HepG2 (cell line): ENCODE data around the gene OTUB2. TPM values are rescaled to one million over a fixed set of nuclear protein-coding genes. Genes with fewer than 3 reads are reported as not detected.

Experiments
- ATAC-seq: fragments of 200-7000 bp; cut with Tn5 transposase; 3 replicates; pipeline ENCODE4 v1.9.1; 2020; ENCODE audit warnings: mild to moderate bottlenecking, moderate library complexity
- BruUV-seq: library from RNA; stranded (reverse); fragments of 400-500 nt; replicated peaks from 2 replicates; lab custom pipeline; 2021; lab: Mats Ljungman, UMichigan
- CTCF ChIA-PET: fragments of 300-600 bp; formaldehyde crosslinking; extraction: SDS; loops from one replicate; lab custom pipeline; 2021; ENCODE audit warnings: low total read pairs, inconsistent platforms, low intra/inter-chr PET ratio; lab: Yijun Ruan, JAX
- POLR2A ChIA-PET: fragments of 350-600 bp; sonication (Branson Sonifier 250); formaldehyde crosslinking; loops from one replicate; lab custom pipeline; 2020; ENCODE audit warnings: antibody characterized with exemption, inconsistent platforms; lab: Yijun Ruan, JAX
- DNase-seq: peaks from one replicate; pipeline ENCODE4 v3.0.0-alpha.2; 2015; ENCODE audit warnings: low spot score
- FAIRE-seq: peaks from 3 replicates; lab custom pipeline; 2011; peaks lifted over from hg19 to GRCh38; lab: Jason Lieb, UNC
- H2AFZ ChIP-seq: one replicate; pipeline ENCODE4 v1.6.1; 2011; ENCODE audit warnings: low read length, inconsistent platforms
- H3K27ac ChIP-seq: fragments of 300-600 bp; 3 replicates; pipeline ENCODE4 v1.8.0; 2011; ENCODE audit warnings: mixed run types, mild to moderate bottlenecking, mixed read lengths, low read length, inconsistent platforms; ENCODE audit not compliant: insufficient read depth; ENCODE audit errors: extremely low read length
- H3K27me3 ChIP-seq, 2 experiments: fragments of 200-600 bp in 1 of 2; 2 replicates in 1 of 2; 3 replicates in 1 of 2; pipeline versions ENCODE4 v1.6.0 to v1.8.0; 2011; ENCODE audit warnings: low read length in 2 of 2, mild to moderate bottlenecking in 2 of 2, moderate library complexity in 2 of 2, inconsistent platforms in 1 of 2; ENCODE audit not compliant: insufficient read depth in 2 of 2, control insufficient read depth in 1 of 2
- H3K36me3 ChIP-seq, 2 experiments: fragments of 200-600 bp in 1 of 2; replicated peaks in 1 of 2; 2 replicates in 1 of 2; 3 replicates in 1 of 2; pipeline versions ENCODE4 v1.5.1 to v1.8.0; 2011; ENCODE audit warnings: low read length in 2 of 2, inconsistent platforms in 1 of 2; ENCODE audit not compliant: insufficient read depth in 2 of 2, control insufficient read depth in 1 of 2
- H3K4me1 ChIP-seq: 2 replicates; pipeline ENCODE4 v1.5.1; 2012; ENCODE audit warnings: low read length, inconsistent platforms; ENCODE audit not compliant: insufficient read depth
- H3K4me2 ChIP-seq: 2 replicates; pipeline ENCODE4 v1.6.0; 2011; ENCODE audit warnings: low read depth, low read length, inconsistent platforms
- H3K4me3 ChIP-seq, 3 experiments: fragments of 200-600 bp in 1 of 3; sonication (generic), shearing (Covaris generic) in 1 of 3; replicated peaks in 1 of 3; 2 replicates each; pipeline ENCODE4 v1.5.1; 2011 to 2016; ENCODE audit warnings: low read length in 3 of 3, inconsistent platforms in 2 of 3, low read depth in 2 of 3, mild to moderate bottlenecking in 2 of 3, control low read depth in 1 of 3, mixed read lengths in 1 of 3; ENCODE audit not compliant: insufficient read depth in 1 of 3
- H3K79me2 ChIP-seq: one replicate; pipeline ENCODE4 v1.6.1; 2011; ENCODE audit warnings: low read length, inconsistent platforms; ENCODE audit not compliant: insufficient read depth
- H3K9ac ChIP-seq: 2 replicates; pipeline ENCODE4 v1.6.0; 2011; ENCODE audit warnings: mild to moderate bottlenecking, low read depth, low read length, inconsistent platforms; ENCODE audit not compliant: insufficient read depth
- H3K9me3 ChIP-seq: 2 replicates; pipeline ENCODE4 v1.5.1; 2012; ENCODE audit warnings: mild to moderate bottlenecking, low read length
- H4K20me1 ChIP-seq: 2 replicates; pipeline ENCODE4 v1.6.0; 2011; ENCODE audit warnings: inconsistent platforms, mild to moderate bottlenecking, low read length, moderate library complexity; ENCODE audit not compliant: insufficient read depth
- CHCHD3 ChIP-seq: sonication (generic); formaldehyde crosslinking; IDR thresholded peaks from 2 replicates; pipeline ENCODE4 v1.8.0; 2022; ENCODE audit warnings: mild to moderate bottlenecking, missing genetic modification reagents, moderate library complexity
- ERF ChIP-seq: IDR thresholded peaks from 2 replicates; pipeline ENCODE4 v1.6.1; 2018; ENCODE audit warnings: missing biosample characterization, missing genetic modification reagents
- NFIC ChIP-seq: IDR thresholded peaks from 2 replicates; pipeline ENCODE4 v1.6.1; 2012; ENCODE audit warnings: mild to moderate bottlenecking, low read length, inconsistent platforms
- RFXAP ChIP-seq: sonication (generic); formaldehyde crosslinking; IDR thresholded peaks from 2 replicates; pipeline ENCODE4 v1.4.0; 2020; ENCODE audit warnings: missing genetic modification reagents, borderline replicate concordance
- TBX2 ChIP-seq: sonication (generic); formaldehyde crosslinking; IDR thresholded peaks from 2 replicates; pipeline ENCODE4 v1.5.0; 2020; ENCODE audit warnings: missing genetic modification reagents, mild to moderate bottlenecking, borderline replicate concordance
- TMF1 ChIP-seq: sonication (generic); formaldehyde crosslinking; IDR thresholded peaks from 2 replicates; pipeline ENCODE4 v1.8.1; 2022; ENCODE audit warnings: low read depth, missing genetic modification reagents
- ZNF251 ChIP-seq: sonication (generic); formaldehyde crosslinking; IDR thresholded peaks from 2 replicates; pipeline ENCODE4 v1.9.0; 2021; ENCODE audit warnings: mild to moderate bottlenecking, missing genetic modification reagents
- ZNF354B ChIP-seq: sonication (generic); formaldehyde crosslinking; IDR thresholded peaks from 2 replicates; pipeline ENCODE4 v1.8.0; 2022; ENCODE audit warnings: mild to moderate bottlenecking, missing genetic modification reagents
- ZNF775 ChIP-seq: sonication (generic); formaldehyde crosslinking; IDR thresholded peaks from 2 replicates; pipeline ENCODE4 v1.4.0; 2020; ENCODE audit warnings: missing genetic modification reagents, mild to moderate bottlenecking, moderate library complexity, borderline replicate concordance
- ZNF878 ChIP-seq: sonication (generic); formaldehyde crosslinking; IDR thresholded peaks from 2 replicates; pipeline ENCODE4 v1.8.1; 2023; ENCODE audit warnings: mild to moderate bottlenecking, missing genetic modification reagents, moderate library complexity
- WGBS: methylation state at CpG from one replicate; pipeline ENCODE4 v1.1.6; 2017; ENCODE audit warnings: low lambda C conversion rate; 5-methylcytosine and 5-hydroxymethylcytosine counted together
- in situ Hi-C: cut with HindIII; loops from 2 replicates; pipeline ENCODE4 v1.10.0; 2017; ENCODE audit warnings: low pct_unique_long_range_greater_than_20kb; ENCODE audit not compliant: extremely low pct_ligation_motif_present
- intact Hi-C: fragments of 100-400 bp; cut with micrococcal nuclease; formaldehyde crosslinking; loops from one replicate; pipeline ENCODE4 v1.10.0; 2022; ENCODE audit not compliant: unreplicated experiment
- polyA plus RNA-seq, 8 experiments: library from polyadenylated mRNA; depleted of rRNA in 3 of 8; stranded (reverse) in 7 of 8; unstranded in 1 of 8; fragments of >200 nt; fragmentation: Illumina TruSeq in 4 of 8; extraction: Trizol in 4 of 8; gene quantifications; 2 replicates each; pipeline versions ENCODE4 v1.2.1 to v1.2.3, GENCODE V29; 2011 to 2016; ENCODE audit warnings: low read depth in 4 of 8, missing spikeins in 1 of 8, mixed read lengths in 1 of 8; ENCODE audit not compliant: insufficient read depth in 1 of 8
- total RNA-seq, 5 experiments: library from RNA; depleted of rRNA; stranded (reverse); fragments of >200 nt; fragmentation: Illumina TruSeq; extraction: Trizol; gene quantifications; 2 replicates each; pipeline ENCODE4 v1.2.3, GENCODE V29; 2016; ENCODE audit warnings: low read depth in 1 of 5
- TF ChIP-seq, protein P1 (sequence below): sonication (generic); formaldehyde crosslinking; IDR thresholded peaks from 2 replicates; pipeline ENCODE4 v1.4.0; 2020; ENCODE audit warnings: mild to moderate bottlenecking, low read depth, missing genetic modification reagents
- TF ChIP-seq, protein P2 (sequence below): sonication (generic); formaldehyde crosslinking; IDR thresholded peaks from 2 replicates; pipeline ENCODE4 v1.5.1; 2020; ENCODE audit warnings: mild to moderate bottlenecking, missing genetic modification reagents, moderate library complexity
- TF ChIP-seq, protein P3 (sequence below): sonication (generic); formaldehyde crosslinking; conservative IDR thresholded peaks from 2 replicates; pipeline ENCODE4 v1.4.0; 2020; ENCODE audit warnings: missing genetic modification reagents
- TF ChIP-seq, protein P4 (sequence below): sonication (generic); formaldehyde crosslinking; conservative IDR thresholded peaks from 2 replicates; pipeline ENCODE4 v1.8.0; 2022; ENCODE audit warnings: low read depth, missing genetic modification reagents

OTUB2 gene
- total and polyA plus RNA-seq, 2 of the 13 experiments (the other 11 are each of a cell fraction or from before 2014, with no cell fraction given): 2.2 to 2.4 TPM

DNA sequence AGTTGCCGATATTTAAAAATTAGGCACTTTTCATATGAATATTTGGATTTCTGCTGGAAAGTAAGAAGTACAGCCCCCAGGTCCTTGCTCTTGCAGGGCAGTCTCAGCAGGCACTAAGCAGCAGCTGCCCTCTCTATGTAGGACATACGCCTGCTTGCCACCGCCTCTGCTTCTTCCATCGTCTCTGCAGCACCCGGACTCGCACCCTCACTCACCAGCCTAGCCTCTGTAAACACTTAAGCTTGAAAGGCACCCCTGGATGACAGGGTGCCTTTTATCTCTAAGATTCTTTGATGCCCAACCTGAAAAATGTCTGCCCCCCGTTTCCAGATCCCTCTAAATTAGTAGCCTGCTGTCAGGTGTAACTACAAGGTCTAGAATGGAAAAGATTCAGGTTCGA is 19.0 kb downstream of the OTUB2 start (continued):
- no peak for TF ChIP-seq ZNF251
- TF ChIP-seq ZNF354B (CRISPR knock-in tag): no peak
- TF ChIP-seq, protein P1, sequence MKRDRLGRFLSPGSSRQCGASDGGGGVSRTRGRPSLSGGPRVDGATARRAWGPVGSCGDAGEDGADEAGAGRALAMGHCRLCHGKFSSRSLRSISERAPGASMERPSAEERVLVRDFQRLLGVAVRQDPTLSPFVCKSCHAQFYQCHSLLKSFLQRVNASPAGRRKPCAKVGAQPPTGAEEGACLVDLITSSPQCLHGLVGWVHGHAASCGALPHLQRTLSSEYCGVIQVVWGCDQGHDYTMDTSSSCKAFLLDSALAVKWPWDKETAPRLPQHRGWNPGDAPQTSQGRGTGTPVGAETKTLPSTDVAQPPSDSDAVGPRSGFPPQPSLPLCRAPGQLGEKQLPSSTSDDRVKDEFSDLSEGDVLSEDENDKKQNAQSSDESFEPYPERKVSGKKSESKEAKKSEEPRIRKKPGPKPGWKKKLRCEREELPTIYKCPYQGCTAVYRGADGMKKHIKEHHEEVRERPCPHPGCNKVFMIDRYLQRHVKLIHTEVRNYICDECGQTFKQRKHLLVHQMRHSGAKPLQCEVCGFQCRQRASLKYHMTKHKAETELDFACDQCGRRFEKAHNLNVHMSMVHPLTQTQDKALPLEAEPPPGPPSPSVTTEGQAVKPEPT (CRISPR knock-in tag): no peak
- no peak for TF ChIP-seq TMF1 (CRISPR knock-in tag)
- TF ChIP-seq RFXAP (CRISPR knock-in tag): no peak
- TF ChIP-seq TBX2 (CRISPR knock-in tag): no peak
- no peak for TF ChIP-seq NFIC

DNA sequence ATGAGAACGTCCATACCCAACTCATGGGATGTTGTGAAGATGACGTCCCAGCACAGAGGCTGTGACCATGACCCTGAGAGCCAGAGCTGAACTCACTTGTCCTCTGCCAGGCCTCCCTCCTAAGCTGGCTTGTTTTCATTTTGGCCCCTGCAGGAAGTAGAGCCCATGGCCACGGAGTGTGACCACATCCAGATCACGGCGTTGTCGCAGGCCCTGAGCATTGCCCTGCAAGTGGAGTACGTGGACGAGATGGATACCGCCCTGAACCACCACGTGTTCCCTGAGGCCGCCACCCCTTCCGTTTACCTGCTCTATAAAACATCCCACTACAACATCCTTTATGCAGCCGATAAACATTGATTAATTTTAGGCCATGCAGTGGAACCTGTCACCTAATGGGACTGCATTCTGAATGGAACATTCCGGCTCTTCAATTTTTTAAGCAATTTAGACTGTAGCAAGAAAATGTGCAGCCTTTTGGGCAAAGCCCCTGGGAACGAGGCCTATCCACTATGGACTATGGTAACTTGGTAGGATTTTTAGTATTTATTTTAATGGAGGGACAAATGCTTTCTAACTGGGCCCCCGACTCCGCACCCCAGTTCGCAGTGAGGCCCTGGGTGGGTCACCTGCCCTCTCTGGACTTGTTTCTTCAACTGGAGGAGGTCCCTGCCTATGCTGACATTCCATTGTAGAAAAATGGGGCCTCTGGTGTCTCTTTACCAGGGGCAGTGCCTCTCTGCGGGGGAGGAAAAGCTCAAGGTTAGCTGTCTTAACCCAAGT is 19.6 kb downstream of the OTUB2 start:
- ChIA-PET CTCF (no interaction called here), POLR2A (interaction anchor here (1.2 kb wide), 1 partner anchor 18 kb away, joined by 4 read pairs; no protein-coding TSS in a partner anchor)
- H3K4me2 ChIP-seq: no peak overlapping the region
- H3K4me3 ChIP-seq: no peak overlapping the region
- H3K9me3 ChIP-seq: no peaks in the 10 kb centered on the region
- in situ Hi-C loops (no loop called here), intact Hi-C loops (no loop called here)
- no peaks in the 10 kb centered on the region for H4K20me1 ChIP-seq
- peaks cover 39% of the 10 kb centered on the region for H3K4me1 ChIP-seq
- H3K27ac ChIP-seq: no peak overlapping the region
- DNase-seq (no peak), ATAC-seq (no peak), FAIRE-seq (no peak)
- no peak overlapping the region for H3K9ac ChIP-seq
- H3K36me3 ChIP-seq: peaks cover 20 to 45% of the 10 kb centered on the region in 2 experiments
- H2AFZ ChIP-seq: no peak overlapping the region
- WGBS: 91% methylated on average over 18 of the region's 19 CpGs
- BruUV-seq: no TSS peak
- no peaks in the 10 kb centered on the region for H3K79me2 ChIP-seq
- H3K27me3 ChIP-seq: no peaks in the 10 kb centered on the region
- TF ChIP-seq, protein P2, sequence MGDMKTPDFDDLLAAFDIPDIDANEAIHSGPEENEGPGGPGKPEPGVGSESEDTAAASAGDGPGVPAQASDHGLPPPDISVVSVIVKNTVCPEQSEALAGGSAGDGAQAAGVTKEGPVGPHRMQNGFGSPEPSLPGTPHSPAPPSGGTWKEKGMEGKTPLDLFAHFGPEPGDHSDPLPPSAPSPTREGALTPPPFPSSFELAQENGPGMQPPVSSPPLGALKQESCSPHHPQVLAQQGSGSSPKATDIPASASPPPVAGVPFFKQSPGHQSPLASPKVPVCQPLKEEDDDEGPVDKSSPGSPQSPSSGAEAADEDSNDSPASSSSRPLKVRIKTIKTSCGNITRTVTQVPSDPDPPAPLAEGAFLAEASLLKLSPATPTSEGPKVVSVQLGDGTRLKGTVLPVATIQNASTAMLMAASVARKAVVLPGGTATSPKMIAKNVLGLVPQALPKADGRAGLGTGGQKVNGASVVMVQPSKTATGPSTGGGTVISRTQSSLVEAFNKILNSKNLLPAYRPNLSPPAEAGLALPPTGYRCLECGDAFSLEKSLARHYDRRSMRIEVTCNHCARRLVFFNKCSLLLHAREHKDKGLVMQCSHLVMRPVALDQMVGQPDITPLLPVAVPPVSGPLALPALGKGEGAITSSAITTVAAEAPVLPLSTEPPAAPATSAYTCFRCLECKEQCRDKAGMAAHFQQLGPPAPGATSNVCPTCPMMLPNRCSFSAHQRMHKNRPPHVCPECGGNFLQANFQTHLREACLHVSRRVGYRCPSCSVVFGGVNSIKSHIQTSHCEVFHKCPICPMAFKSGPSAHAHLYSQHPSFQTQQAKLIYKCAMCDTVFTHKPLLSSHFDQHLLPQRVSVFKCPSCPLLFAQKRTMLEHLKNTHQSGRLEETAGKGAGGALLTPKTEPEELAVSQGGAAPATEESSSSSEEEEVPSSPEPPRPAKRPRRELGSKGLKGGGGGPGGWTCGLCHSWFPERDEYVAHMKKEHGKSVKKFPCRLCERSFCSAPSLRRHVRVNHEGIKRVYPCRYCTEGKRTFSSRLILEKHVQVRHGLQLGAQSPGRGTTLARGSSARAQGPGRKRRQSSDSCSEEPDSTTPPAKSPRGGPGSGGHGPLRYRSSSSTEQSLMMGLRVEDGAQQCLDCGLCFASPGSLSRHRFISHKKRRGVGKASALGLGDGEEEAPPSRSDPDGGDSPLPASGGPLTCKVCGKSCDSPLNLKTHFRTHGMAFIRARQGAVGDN (CRISPR knock-in tag): no peak
- TF ChIP-seq ZNF878 (CRISPR knock-in tag): no peak
- no peak for TF ChIP-seq ZNF775 (CRISPR knock-in tag)
- TF ChIP-seq, protein P3, sequence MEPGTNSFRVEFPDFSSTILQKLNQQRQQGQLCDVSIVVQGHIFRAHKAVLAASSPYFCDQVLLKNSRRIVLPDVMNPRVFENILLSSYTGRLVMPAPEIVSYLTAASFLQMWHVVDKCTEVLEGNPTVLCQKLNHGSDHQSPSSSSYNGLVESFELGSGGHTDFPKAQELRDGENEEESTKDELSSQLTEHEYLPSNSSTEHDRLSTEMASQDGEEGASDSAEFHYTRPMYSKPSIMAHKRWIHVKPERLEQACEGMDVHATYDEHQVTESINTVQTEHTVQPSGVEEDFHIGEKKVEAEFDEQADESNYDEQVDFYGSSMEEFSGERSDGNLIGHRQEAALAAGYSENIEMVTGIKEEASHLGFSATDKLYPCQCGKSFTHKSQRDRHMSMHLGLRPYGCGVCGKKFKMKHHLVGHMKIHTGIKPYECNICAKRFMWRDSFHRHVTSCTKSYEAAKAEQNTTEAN (CRISPR knock-in tag): no peak
- TF ChIP-seq ERF (CRISPR knock-in tag): no peak
- TF ChIP-seq, protein P4, sequence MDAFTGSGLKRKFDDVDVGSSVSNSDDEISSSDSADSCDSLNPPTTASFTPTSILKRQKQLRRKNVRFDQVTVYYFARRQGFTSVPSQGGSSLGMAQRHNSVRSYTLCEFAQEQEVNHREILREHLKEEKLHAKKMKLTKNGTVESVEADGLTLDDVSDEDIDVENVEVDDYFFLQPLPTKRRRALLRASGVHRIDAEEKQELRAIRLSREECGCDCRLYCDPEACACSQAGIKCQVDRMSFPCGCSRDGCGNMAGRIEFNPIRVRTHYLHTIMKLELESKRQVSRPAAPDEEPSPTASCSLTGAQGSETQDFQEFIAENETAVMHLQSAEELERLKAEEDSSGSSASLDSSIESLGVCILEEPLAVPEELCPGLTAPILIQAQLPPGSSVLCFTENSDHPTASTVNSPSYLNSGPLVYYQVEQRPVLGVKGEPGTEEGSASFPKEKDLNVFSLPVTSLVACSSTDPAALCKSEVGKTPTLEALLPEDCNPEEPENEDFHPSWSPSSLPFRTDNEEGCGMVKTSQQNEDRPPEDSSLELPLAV (CRISPR knock-in tag): no peak
- no peak for TF ChIP-seq CHCHD3 (CRISPR knock-in tag)
